ENCODE measurements around the gene MR1.

Gene MR1

DNA sequence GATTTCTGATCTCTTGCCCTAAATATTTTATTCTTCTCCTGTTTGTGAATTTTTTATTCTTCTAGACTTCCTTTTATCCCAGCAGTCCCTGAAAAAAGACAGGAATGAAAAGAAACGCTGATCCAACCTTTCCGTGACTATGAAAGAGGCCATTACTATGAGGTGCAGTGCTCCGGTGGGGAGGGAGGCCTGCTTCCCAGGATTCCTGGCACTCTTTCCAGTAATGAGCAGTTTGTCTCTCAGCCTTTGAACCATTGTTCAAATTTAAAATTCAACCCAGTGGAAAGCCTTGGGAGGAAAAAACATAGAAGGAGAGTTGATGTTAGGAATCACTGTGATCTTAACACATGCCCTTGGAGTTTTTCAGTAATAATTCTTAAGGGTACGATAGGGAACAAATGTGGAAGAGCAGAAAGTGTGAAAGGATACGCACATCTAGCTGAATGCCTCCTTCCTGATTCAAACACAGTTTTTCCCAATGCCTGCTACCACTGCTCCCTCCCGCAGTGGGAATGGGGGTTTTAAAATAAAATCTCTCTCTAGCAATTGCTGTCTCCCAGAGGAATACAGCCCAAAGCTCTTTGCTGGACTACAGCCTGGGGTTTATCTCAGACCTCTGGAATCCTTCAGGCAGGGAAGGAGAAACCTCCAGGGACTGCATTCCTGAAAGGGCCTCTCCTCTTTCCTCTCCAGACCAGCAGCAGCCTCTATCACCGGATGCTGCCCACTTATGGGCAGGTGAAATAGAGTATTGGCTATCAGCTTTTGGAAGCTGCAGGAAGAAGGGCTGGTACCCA, 60.8 kb downstream of the MR1 start:
- DNase-seq: no peak

DNA sequence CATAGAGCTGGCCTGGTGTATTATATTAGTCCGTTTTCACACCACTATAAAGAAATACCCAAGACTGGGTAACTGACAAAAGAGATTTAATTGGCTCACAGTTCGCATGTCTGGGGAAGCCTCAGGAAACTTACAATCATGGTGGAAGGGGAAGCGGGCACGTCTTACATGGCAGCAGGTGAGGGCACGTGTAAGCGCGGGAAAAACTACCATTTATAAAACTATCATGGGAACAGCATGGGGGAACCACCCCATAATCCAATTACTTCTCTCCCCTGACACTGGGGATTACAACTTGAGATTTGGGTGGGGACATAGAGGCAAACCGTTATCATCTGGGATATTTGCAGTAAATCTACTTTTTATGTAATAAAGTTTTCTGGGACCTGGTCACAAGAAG, 61.5 kb downstream of the MR1 start:
- no peak for DNase-seq

DNA sequence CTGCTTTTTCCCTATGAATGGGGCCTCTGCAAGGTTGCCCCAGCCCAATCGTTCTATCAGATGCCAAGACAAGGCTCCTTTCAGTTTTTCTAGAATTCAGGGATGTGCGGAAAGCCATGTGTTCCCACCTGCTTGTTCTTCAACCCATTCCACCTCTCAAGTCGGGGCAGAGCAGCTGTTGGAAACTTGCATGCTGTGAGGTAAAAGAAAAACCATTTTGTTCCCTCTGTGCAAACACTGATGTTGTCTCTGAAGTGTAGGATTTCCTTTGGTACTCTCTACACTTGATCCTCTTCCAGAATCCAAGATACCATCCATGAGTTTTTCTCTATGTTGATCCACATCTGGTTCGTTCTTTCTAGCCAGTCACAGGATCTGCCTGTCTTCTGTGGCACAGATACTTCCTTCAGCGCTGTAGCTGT, 62.0 kb downstream of the MR1 start:
- DNase-seq: no peak

DNA sequence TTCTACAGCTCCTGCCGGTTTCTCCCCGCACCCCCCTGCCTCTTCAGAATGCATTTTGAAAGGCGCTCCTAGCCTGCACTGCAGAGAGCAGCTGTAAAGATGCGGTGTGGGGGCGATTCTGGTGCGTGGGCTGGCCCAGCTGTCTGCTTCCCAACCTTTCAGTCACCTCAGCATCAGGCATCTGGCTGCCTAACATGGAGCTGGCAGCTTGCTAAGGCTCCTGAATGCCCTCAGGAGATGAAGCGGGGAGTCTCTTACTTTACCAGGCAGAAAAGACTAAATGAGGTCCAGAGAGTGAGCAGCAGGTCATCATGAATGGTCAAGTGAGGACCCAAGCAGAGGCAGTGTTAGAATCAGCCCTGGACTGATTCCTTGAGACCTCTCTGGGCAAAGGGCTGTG, 63.5 kb downstream of the MR1 start:
- DNase-seq: no peak

DNA sequence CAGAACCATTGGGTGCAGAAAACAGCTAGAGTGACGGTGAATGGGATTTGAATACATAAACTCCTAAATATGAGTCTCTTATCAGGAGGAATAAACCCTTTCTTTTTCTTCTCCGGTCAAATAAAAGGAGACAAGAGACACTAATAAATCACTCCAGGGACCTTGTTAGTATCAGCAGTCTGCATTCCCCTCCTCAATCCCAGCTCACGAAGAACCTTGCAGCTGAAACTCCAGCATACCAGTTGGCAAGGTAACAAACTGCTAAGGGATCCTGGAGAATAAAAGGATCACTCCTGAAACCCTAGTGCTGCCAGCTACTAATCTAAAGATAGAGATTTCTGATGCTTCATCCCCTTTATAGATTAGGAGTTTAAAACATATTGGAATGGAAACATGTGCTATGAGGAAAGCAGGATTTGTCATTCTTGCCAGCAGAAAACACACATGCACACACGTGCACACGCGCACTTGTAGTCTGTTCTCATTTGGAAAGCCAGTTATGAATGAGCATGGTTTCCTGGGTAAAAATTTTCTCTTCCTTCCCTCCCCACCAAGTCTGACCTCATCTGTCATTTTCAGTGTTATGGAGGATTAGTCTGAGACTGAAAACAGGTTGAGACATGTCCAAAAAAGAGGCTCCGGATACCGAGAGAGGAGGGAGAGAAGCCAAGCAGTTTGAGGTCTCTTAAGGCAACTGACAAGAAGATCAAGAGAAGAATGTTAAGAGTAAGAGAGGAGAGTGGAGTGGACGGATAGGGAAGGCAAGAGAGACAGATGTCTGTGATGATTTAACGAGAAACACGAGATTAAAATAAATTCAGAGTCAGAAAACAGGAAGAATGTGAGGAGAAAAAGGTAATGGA, 65.6 kb downstream of the MR1 start:
- peak; percentile 86 for DNase-seq

DNA sequence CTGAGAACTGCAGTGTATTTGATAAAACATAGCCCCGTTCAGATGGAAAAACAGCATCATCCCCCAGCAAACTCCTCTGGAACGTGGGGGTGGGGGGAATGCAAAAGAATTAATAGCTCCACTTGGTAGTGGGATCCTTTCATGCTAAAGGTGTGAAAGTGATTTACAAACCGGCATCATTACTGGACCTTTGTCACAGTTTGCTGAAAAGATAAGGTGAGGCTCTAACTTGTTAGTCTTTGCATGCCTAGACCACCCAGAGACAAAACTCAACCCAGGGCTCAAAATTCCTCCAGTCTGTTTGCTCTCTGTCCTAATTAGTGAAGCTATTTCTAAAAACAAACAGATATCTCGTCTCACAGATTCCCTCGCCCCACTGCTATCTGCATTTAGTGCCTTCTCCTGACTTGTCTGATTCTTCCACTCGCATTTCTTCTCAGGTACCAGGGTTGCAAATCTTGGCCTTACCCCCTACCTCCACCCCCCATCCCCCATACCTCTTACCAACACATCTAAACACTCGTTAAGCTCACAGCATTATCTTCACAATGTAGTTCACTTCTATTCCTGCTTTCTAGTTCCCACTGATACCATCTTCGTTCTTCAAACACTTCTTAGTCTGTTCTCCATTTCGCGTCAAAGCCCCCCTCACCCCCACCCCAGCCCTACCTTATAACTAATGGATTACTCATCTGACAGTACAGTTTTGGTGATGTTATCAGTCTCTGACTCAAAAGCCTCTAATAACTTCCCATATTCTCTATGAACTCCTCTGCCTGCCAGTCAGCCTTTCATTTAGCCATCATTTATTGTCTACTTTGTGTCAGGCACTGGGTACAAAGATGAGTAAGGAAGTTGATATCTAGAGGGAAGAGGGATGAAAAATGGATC, 66.5 kb downstream of the MR1 start:
- DNase-seq: no peak

DNA sequence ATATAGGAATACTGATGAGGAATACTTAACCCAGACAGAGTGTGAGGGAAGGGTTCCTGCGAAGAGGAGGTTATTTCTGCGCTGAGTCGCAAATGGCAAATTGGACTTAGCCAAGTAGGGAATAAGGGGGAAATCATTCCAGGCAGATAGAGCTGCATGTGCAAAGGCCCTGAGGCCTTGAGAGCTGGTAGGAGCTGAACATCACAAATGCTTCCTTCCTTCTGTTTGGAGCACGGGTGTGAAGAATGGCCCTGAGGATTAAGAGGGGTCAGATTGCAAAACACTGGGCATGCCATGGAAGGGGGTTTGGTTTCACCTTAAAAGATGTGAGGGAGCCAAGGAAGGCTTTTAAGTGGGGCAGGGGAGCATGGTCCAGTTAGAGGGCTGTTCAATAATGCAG, 67.2 kb downstream of the MR1 start:
- DNase-seq: no peak

DNA sequence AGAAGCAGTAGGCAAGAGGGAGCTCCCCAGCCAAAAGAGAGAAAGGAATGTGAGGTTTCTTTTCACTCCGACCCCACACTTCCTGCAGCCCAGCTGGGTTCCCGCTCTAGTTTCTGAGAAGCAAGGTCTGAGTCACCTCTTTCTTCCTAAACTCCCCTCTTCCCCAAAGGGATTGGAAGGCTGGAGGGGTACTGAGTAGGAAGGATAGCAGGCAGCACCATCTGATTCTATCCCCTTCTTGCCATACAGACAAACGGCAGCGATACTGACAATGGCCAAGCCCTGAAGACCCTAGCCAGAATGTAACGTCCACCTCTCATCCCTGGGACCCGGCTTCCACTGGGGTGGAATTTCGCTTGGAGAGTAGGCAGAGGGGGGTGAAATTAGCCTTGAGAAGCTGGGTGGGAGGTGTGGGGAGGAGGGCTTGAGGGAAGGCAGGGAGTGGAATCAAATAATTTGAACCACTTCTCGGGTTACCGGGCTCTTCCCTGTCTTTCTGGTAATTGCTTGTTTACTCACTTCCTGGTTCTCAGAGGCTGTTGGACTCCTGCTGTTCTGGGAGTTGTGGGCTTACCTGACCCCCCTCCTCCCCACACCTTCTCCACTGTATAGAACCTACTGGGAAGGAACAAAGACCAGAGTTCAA, 67.9 kb downstream of the MR1 start:
- no peak for DNase-seq

DNA sequence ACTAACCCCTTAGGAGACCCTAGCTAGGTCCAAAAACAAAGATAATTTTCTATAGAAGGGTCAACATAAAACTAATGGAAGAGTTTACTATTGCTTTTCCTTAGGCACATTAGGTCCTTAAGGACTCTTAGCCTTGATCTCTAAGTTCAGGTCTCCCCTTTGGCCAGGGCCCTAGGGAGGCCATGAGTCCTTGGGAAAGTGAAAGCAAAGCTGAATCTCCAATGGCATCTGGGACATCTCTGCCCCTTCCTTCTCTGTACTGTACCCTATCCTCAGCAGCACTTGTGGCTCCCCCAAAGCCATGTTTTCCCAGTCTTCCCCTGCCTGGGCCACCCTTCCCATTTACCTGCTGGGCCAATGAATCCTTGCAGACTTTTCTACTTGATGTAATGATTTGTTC, 69.1 kb downstream of the MR1 start:
- no peak for DNase-seq

DNA sequence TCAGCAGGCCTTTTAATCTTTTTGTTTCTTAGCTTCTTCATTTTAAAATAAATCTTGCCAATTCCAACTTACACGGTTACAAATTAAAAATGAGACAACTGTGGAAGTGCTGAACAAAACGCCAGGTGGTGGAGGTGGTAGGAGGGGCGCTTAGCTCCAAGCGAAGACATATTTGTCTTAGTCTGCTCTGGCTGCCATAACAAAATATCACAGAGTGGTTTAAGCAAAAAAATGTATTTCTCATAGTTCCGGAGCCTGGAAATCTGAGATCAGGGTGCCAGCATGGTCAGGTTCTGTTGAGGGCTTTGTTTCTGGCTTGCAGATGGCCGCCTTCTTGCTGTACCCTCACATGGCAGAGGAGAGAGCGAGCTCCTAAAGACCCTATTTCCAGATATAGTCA, 69.6 kb downstream of the MR1 start:
- no peak for DNase-seq

DNA sequence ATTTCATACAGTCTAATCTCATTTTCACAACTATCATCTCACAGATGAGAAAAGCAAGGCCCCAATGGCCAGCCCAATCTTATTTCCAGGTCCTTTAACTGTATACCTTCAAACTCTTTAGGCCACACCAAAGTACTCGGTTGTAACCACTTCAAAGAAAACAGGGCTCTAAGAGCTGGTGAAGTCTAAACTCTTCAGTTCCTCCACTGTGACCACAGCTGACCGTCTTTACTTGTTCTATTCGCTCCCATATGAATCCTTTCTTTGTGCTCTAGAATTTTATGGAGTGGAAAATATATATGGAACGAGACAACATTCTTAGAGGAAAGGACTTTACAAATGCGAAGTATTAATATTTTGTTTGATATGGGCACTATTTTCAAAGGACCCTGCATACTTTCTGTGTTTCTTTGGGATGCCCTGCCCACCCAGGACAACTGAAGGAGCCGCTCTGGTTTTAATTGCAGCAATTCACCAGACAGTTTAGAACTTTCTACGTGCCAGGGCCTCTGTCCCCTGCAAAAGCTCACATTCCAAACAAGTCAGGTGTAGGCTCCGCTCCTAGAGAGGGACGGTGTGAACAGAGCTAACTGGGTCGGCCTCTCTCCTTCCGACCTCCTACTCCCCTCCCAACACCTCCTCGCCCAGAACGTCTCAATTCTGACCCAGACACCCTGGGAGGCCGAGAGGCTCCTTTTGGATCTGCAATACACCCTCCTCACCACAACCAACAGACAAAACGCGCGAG, 70.4 kb downstream of the MR1 start:
- DNase-seq: no peak

DNA sequence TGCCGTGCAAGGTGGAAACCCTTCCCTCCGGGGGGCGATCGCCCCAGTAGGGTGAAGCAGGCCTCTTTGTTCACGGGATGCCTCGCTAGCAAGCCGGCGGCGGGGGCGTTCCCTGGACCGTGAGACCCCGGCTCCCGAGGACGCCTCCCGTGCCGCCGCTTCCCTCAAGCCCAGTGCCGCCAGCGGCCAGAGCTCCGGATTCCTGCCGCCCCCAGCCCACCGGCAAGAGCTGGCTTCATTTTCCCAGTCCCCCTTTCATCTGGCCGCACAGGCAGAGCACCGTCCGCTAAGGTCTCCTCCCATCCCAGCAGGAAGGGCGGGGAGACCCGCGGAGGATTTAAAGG, 71.0 kb downstream of the MR1 start:
- no peak for DNase-seq

DNA sequence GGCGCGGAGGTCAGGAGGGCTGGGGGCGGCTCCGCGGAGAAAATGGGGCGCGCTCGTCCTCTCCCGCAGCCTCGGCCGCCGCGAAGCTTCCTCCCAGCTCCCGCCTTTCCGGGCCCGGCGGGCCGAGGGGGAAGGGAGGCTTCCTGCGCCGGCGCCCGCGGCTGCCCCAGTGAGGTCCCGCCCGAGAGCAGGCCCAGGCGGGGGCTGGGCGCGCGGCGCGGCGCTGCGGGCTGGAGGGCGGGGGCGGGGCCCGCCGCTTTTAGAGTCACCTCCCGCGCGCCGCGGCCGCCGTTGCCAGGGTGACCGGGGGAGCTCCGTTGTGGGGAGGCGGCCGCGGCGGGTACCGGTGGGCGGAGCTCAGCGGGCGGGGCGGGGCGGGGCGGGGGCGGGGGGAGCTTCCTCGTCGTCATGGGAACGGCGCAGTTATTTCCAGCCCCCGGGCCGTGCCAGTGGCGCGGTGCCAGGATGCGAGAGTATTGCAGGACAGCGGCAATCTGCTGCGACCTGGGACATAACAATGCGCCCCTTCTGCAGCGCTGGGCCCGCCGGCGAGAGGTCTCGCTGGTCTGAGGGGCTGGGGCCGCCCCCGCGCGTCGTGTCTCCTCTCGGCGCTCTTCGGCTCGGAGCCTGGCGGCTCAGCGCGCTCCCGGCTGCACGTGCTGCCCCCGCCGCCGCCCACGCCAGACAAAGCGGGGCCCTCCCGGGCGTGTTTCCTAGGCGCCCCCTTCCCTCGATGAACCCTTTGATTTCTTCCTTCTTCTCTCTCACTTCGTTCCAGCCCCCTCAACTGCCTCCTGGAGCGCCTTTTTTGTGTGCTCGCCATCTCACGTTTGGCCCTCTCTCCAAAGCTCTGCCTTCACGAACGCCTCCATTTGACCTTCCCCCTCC, 71.6 kb downstream of the MR1 start:
- DNase-seq: peak; percentile 92

DNA sequence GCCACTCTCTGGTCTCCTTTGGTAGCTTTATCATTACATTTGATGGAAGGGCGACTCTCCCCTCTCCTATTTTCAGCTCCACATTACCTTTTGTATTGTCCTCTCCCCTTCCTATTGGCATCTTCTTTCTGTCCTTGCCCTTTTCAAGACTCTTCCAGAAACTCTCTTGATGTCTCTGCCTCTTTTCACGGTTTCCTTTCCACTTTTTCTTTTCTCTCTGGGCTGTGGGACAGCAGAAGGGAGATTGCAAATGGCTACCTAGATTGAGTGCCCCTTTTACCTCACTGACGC, 72.2 kb downstream of the MR1 start:
- DNase-seq: no peak

DNA sequence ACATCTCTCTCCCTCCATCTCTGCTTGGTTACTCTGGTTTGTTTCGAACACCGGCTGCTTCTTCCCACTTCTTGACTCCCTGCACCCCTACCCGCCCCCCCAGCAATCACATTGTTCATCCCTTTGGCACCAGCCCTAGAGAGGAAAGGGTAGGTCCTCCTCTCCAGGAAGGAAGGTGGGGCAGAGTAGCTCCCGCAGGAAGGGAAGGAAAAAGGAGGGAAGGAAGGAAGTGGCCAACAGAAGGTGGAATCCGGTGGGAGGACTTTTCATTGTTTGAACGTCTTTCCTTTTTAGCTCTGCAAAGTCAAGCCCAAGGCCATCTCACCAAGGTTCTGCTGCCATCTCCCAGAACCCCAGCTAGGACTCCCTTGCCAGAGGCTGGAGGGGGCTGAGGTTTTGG, 72.7 kb downstream of the MR1 start:
- DNase-seq: no peak

DNA sequence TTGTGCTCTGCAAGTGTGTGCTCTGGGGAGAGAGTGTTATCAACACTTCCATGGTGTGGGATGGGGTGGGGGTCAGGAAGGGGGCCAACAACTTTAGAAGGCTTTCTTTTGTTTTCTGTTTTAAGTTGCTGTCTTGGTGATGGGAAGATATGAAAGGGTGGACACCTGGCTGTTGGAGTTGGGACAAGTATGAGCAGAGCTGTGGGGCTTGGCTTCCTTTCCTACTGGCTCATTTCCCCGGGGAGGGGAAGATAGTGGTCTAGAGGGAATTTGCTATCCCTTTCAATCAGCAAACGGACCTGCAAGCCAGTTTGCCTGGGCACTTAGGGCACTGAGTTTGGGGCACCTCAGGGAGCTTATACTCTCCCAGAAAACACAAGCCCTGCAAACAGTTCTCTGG, 73.9 kb downstream of the MR1 start:
- no peak for DNase-seq

DNA sequence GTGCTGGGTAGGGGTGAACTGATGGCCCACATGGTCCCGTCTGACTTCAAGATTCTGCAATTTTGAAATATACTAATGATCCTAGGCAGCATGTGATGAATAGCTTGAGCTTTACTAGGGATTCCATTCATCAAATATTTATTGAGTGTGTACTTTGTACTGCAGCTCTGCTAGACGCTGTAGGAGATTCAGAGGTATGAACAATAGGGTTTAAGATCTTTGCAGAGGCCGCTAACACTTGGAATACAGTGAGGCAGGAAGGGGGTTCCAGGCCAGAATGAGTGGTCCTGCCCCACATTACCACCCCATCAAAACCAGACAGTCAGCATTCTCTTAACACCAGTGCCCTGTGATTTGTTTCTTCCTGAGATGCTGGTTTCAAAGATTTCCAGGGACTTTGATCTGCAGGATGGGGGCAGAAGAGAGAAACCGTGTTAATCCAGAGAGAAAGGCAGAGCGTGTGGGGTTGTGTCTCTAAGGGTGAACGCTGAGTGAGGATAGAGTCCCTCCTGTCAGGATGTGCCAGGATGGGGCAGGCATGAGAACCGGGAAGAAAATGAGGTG, 74.6 kb downstream of the MR1 start:
- no peak for DNase-seq

DNA sequence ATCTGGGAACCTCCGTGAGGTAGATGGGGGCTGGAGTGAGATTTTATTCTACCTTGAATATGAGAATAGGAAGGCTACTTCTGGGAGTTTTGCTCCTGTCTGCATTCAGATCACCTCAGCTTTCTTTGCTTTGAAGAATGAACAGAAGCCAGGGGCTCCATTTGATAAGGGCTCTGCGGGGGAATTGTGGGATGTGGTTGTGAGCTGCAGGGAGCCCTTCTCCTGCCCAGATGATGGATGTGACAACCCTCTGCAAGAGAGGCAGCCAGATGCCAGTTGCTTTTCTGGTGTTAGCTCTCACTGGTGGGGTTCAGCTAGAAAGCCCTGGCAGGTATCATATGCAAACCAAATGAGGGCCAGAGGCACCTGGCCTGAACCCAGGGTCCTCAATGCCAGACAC, 76.2 kb downstream of the MR1 start:
- no peak for DNase-seq

Measured in GDM1 (cell line).